WTC11 (cell line): ENCODE results near the gene C17orf75. TPM values are rescaled to one million over a fixed set of nuclear protein-coding genes. Genes with fewer than 3 reads are reported as not detected.
A peak's percentile ranks its signal among the peaks of the same experiment; 100 is the strongest.

ENCODE experiments used
- ATAC-seq: fragments of 200-7000 bp; cut with Tn5 transposase; 2 replicates; pipeline ENCODE4 v1.10.0; 2021; ENCODE audit warnings: mild to moderate bottlenecking, moderate library complexity
- CTCF ChIA-PET: fragments of 300-600 bp; sonication (Branson Sonifier 250); formaldehyde crosslinking; loops from one replicate; lab custom pipeline; 2021; ENCODE audit warnings: antibody characterized with exemption; lab: Charles Lee
- POLR2A ChIA-PET: fragments of 350-600 bp; sonication (Branson Sonifier 250); formaldehyde crosslinking; loops from one replicate; lab custom pipeline; 2021; ENCODE audit warnings: antibody characterized with exemption; lab: Charles Lee
- DNase-seq: peaks from one replicate; pipeline ENCODE4 v3.0.0; 2021; ENCODE audit warnings: low spot score
- H3K27ac Mint-ChIP-seq: 2 replicates; pipeline ENCODE4 v1.8.0; 2021; ENCODE audit warnings: mixed read lengths
- H3K27me3 Mint-ChIP-seq: 2 replicates; pipeline ENCODE4 v1.8.0; 2021; ENCODE audit warnings: low read depth, mild to moderate bottlenecking, moderate library complexity, mixed read lengths
- H3K36me3 Mint-ChIP-seq: 2 replicates; pipeline ENCODE4 v1.8.0; 2021; ENCODE audit warnings: mixed read lengths
- H3K4me1 Mint-ChIP-seq: 2 replicates; pipeline ENCODE4 v1.8.0; 2022; ENCODE audit warnings: mixed read lengths
- H3K4me3 Mint-ChIP-seq: 2 replicates; pipeline ENCODE4 v1.8.0; 2021; ENCODE audit warnings: mild to moderate bottlenecking, moderate library complexity, mixed read lengths
- H3K9me3 Mint-ChIP-seq: 2 replicates; pipeline ENCODE4 v1.8.0; 2021; ENCODE audit warnings: mixed read lengths
- CBFB ChIP-seq: sonication (generic); formaldehyde crosslinking; IDR thresholded peaks from 2 replicates; pipeline ENCODE4 v1.8.1; 2022; ENCODE audit warnings: mild to moderate bottlenecking, low read depth, missing genetic modification reagents
- HMGA2 ChIP-seq: fragments of 250-450 bp; sonication (Bioruptor Pico); IDR thresholded peaks from 2 replicates; pipeline ENCODE4 v1.4.0; 2021; ENCODE audit warnings: mild to moderate bottlenecking, moderate library complexity
- NFE2L1 ChIP-seq: sonication (generic); formaldehyde crosslinking; IDR thresholded peaks from 2 replicates; pipeline ENCODE4 v1.8.1; 2023; ENCODE audit warnings: missing genetic modification reagents
- NR2C2 ChIP-seq: sonication (generic); formaldehyde crosslinking; IDR thresholded peaks from 2 replicates; pipeline ENCODE4 v1.8.0; 2022; ENCODE audit warnings: mild to moderate bottlenecking, missing genetic modification reagents
- PRRX2 ChIP-seq: fragments of 250-450 bp; sonication (Bioruptor Pico); IDR thresholded peaks from 2 replicates; pipeline ENCODE4 v1.8.0; 2021; ENCODE audit warnings: mild to moderate bottlenecking
- SMAD3 ChIP-seq: sonication (generic); formaldehyde crosslinking; IDR thresholded peaks from 2 replicates; pipeline ENCODE4 v1.8.0; 2022; ENCODE audit warnings: missing genetic modification reagents, mild to moderate bottlenecking, borderline replicate concordance
- SOX15 ChIP-seq: fragments of 250-450 bp; sonication (Bioruptor Pico); IDR thresholded peaks from 2 replicates; pipeline ENCODE4 v1.9.0; 2021; ENCODE audit warnings: mild to moderate bottlenecking
- SP1 ChIP-seq: sonication (generic); formaldehyde crosslinking; conservative IDR thresholded peaks from 2 replicates; pipeline ENCODE4 v1.8.1; 2022; ENCODE audit warnings: missing genetic modification reagents
- TEAD1 ChIP-seq: sonication (generic); formaldehyde crosslinking; IDR thresholded peaks from 2 replicates; pipeline ENCODE4 v1.8.0; 2022; ENCODE audit warnings: mild to moderate bottlenecking, missing genetic modification reagents
- ZNF121 ChIP-seq: sonication (generic); formaldehyde crosslinking; IDR thresholded peaks from 2 replicates; pipeline ENCODE4 v1.8.0; 2023; ENCODE audit warnings: missing genetic modification reagents
- ZNF138 ChIP-seq: sonication (generic); formaldehyde crosslinking; conservative IDR thresholded peaks from 2 replicates; pipeline ENCODE4 v1.8.1; 2022; ENCODE audit warnings: mild to moderate bottlenecking, moderate library complexity, missing genetic modification reagents
- ZNF219 ChIP-seq: sonication (generic); formaldehyde crosslinking; IDR thresholded peaks from 2 replicates; pipeline ENCODE4 v1.8.0; 2023; ENCODE audit warnings: missing genetic modification reagents, mild to moderate bottlenecking, borderline replicate concordance
- ZNF232 ChIP-seq: sonication (generic); formaldehyde crosslinking; IDR thresholded peaks from 2 replicates; pipeline ENCODE4 v1.8.0; 2022; ENCODE audit warnings: mild to moderate bottlenecking, missing genetic modification reagents
- ZNF416 ChIP-seq: fragments of 250-450 bp; sonication (Bioruptor Pico); IDR thresholded peaks from 2 replicates; pipeline ENCODE4 v1.9.0; 2021; ENCODE audit warnings: mild to moderate bottlenecking, inconsistent platforms
- ZNF423 ChIP-seq: fragments of 250-450 bp; sonication (Bioruptor Pico); IDR thresholded peaks from 2 replicates; pipeline ENCODE4 v2.1.2; 2022; ENCODE audit warnings: mild to moderate bottlenecking, moderate library complexity
- total RNA-seq: library from RNA; stranded (reverse); gene quantifications from 3 replicates; pipeline ENCODE4 v1.2.3, GENCODE V29; 2021
- TF ChIP-seq, protein P1 (sequence below): fragments of 250-450 bp; sonication (Bioruptor Pico); IDR thresholded peaks from 2 replicates; pipeline ENCODE4 v1.9.0; 2021; ENCODE audit warnings: moderate library complexity, mild to moderate bottlenecking, inconsistent platforms, borderline replicate concordance
- TF ChIP-seq, protein P2 (sequence below): sonication (generic); formaldehyde crosslinking; IDR thresholded peaks from 2 replicates; pipeline ENCODE4 v1.8.1; 2022; ENCODE audit warnings: mild to moderate bottlenecking, moderate library complexity, missing genetic modification reagents
- TF ChIP-seq, protein P3 (sequence below): sonication (generic); formaldehyde crosslinking; IDR thresholded peaks from 2 replicates; pipeline ENCODE4 v1.8.0; 2022; ENCODE audit warnings: mild to moderate bottlenecking, missing genetic modification reagents
- TF ChIP-seq, protein P4 (sequence below): sonication (generic); formaldehyde crosslinking; IDR thresholded peaks from 2 replicates; pipeline ENCODE4 v1.8.1; 2022; ENCODE audit warnings: low read depth, missing genetic modification reagents, borderline replicate concordance
- TF ChIP-seq, protein P5 (sequence below): sonication (generic); formaldehyde crosslinking; IDR thresholded peaks from 2 replicates; pipeline ENCODE4 v1.8.1; 2023; ENCODE audit warnings: mild to moderate bottlenecking, missing genetic modification reagents, borderline replicate concordance
- TF ChIP-seq, protein P6 (sequence below): fragments of 250-450 bp; sonication (Bioruptor Pico); IDR thresholded peaks from 2 replicates; pipeline ENCODE4 v2.1.2; 2022; ENCODE audit warnings: mild to moderate bottlenecking, moderate library complexity

Gene C17orf75
- total RNA-seq, 1 experiment from 2014 or later, result 35.5 TPM

DNA sequence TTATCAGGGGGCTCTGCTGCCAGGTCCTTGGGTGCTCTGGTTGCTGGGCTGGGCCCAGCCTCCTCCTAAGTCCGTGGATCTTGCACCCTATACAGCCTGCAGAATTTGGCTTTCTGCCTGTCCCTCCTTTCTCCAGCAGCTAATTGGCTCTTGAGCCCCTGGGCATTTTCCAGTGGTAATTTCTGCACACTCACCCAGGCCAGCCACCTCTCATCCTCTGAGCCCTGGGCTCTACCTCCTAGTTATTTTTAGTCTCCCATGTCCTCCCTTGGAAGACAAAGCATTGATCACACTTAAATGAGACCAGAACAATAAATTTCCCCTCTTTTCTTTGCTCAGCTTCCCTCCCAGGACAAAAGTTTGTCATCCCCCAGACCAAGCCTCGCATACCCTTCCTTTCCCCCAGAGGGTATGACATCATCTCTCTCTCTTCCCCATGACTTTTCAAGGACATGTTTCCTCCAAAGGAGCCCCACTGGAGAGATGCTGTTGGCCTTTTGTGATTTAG, 38.1 kb downstream of the C17orf75 start:
- Mint-ChIP-seq H3K27me3 (no peaks in the 10 kb centered on the region), H3K4me3 (peak overlapping the region; percentile 1; the same call in 1 of the 2 replicates), H3K27ac (peak overlapping the region; percentile 76), H3K4me1 (peaks cover 57% of the 10 kb centered on the region), H3K36me3 (0 out of 2 replicates have a peak, but pooled peaks cover 2% of the 10 kb centered on the region), H3K9me3 (no peaks in the 10 kb centered on the region)
- ChIA-PET POLR2A (interaction anchor here (1.1 to 1.5 kb wide), 2 partner anchors 14 to 35 kb away, joined by 3 to 4 read pairs; no protein-coding TSS in a partner anchor), CTCF (interaction anchor here (0.6 to 3.4 kb wide), 12 partner anchors 12 to 355 kb away, joined by 3 to 17 read pairs (median 4); partner anchors contain the start of genes PSMD11 and RHOT1)
- ATAC-seq (peak; percentile 2; the same call in 1 of the 2 replicates), DNase-seq (no peak)
- no peak for TF ChIP-seq SMAD3 (CRISPR knock-in tag)
- TF ChIP-seq NFE2L1 (CRISPR knock-in tag), result no peak
- TF ChIP-seq TEAD1 (CRISPR knock-in tag), result no peak

DNA sequence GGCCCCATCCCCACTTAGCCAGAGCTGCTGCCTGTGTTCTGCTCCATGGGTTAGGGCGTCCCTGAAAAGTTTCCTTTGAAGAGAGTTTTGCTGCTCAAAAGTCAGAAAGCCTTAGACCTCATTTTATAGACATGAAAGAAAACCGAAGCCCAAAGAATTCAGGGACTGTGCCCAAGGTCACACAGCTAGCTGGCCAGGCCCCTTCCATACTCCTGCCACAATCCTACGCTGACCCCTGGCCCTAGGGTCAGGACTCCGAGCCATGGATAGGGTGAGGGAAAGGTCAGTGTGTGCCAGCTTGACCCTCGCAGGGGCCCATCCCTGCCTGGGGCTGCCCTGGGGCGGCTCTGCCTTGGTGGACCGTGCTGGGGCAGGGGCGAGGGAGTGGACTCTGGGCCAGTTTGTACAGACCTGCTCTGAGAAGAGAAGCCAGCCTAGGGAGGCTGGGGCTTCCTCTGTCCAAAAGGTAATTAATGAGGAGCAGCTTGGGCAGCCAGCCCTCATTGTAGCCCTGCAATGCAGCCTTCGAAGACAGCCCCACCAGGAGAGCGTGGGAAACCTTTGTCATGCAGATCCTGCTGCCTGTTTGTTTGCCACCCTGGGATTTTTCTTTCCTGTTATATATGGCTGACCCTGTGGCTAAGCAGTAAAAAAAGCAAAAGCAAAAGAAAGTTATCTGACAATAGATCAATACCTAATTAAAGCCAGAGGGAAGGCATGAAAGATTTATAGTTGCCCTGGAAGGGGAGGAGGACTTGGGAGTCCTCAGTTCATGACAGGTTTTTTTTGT, 38.9 kb downstream of the C17orf75 start:
- TF ChIP-seq ZNF423 (peak; percentile 11; the same call in 1 of the 2 replicates), NR2C2 (CRISPR knock-in tag) (no peak), ZNF416 (CRISPR knock-in tag) (no peak), TEAD1 (CRISPR knock-in tag) (peak; percentile 47; the same call in 1 of the 2 replicates), ZNF232 (CRISPR knock-in tag) (0 out of 2 replicates have a peak, but pooled peaks have one; percentile 44), NFE2L1 (CRISPR knock-in tag) (no peak), ZNF121 (CRISPR knock-in tag) (no peak), SP1 (0 out of 2 replicates have a peak, but pooled peaks have one; percentile 35)
- TF ChIP-seq, protein P1, sequence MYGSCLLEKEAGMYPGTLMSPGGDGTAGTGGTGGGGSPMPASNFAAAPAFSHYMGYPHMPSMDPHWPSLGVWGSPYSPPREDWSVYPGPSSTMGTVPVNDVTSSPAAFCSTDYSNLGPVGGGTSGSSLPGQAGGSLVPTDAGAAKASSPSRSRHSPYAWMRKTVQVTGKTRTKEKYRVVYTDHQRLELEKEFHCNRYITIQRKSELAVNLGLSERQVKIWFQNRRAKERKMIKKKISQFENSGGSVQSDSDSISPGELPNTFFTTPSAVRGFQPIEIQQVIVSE (CRISPR knock-in tag), result no peak
- TF ChIP-seq, protein P2, sequence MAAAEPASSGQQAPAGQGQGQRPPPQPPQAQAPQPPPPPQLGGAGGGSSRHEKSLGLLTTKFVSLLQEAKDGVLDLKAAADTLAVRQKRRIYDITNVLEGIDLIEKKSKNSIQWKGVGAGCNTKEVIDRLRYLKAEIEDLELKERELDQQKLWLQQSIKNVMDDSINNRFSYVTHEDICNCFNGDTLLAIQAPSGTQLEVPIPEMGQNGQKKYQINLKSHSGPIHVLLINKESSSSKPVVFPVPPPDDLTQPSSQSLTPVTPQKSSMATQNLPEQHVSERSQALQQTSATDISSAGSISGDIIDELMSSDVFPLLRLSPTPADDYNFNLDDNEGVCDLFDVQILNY (CRISPR knock-in tag), result peak; percentile 35; the same call in 1 of the 2 replicates
- TF ChIP-seq, protein P3, sequence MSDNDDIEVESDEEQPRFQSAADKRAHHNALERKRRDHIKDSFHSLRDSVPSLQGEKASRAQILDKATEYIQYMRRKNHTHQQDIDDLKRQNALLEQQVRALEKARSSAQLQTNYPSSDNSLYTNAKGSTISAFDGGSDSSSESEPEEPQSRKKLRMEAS (CRISPR knock-in tag), result peak; percentile 72
- TF ChIP-seq, all 79 proteins: peak for 6
- peak; percentile 82 for ATAC-seq
- ChIA-PET POLR2A (interaction anchor here (1.1 to 1.5 kb wide), 4 partner anchors 8 to 34 kb away, joined by 3 to 5 read pairs (median 4); no protein-coding TSS in a partner anchor), CTCF (interaction anchor here (0.6 to 3.4 kb wide), 12 partner anchors 12 to 356 kb away, joined by 3 to 17 read pairs (median 4); partner anchors contain the start of genes PSMD11 and RHOT1)
- Mint-ChIP-seq H3K36me3 (no peaks in the 10 kb centered on the region), H3K9me3 (no peaks in the 10 kb centered on the region), H3K27ac (peak overlapping the region; percentile 96), H3K4me1 (peaks cover 59% of the 10 kb centered on the region), H3K4me3 (peak overlapping the region; percentile 16), H3K27me3 (no peaks in the 10 kb centered on the region)
- DNase-seq, result peak; percentile 79

DNA sequence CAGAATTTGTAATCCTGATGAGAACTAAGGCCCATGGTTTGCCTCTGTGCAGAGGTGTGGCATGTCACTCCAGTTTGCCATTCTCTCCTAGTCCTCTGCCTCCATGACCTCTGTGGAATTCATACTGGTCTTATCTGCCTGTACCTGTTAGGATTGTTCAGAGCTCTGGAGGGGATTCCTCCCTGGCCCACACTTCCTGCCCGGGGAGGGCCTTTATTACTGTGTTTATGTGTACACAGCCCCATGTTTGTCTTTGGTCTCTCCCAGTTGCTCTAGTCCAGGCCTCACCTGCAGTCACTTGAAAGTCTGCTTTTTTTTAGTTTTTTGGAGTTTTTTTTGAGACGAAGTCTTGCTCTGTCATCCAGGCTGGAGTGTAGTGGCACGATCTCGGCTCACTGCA, 39.9 kb downstream of the C17orf75 start:
- no peaks in the 10 kb centered on the region for H3K27me3 Mint-ChIP-seq
- TF ChIP-seq HMGA2 (CRISPR knock-in tag), result no peak
- TF ChIP-seq PRRX2, result no peak
- TF ChIP-seq ZNF138, result no peak
- no peak for TF ChIP-seq SOX15
- TF ChIP-seq, protein P4, sequence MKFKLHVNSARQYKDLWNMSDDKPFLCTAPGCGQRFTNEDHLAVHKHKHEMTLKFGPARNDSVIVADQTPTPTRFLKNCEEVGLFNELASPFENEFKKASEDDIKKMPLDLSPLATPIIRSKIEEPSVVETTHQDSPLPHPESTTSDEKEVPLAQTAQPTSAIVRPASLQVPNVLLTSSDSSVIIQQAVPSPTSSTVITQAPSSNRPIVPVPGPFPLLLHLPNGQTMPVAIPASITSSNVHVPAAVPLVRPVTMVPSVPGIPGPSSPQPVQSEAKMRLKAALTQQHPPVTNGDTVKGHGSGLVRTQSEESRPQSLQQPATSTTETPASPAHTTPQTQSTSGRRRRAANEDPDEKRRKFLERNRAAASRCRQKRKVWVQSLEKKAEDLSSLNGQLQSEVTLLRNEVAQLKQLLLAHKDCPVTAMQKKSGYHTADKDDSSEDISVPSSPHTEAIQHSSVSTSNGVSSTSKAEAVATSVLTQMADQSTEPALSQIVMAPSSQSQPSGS (CRISPR knock-in tag), result no peak
- TF ChIP-seq SP1, result no peak
- TF ChIP-seq, protein P5, sequence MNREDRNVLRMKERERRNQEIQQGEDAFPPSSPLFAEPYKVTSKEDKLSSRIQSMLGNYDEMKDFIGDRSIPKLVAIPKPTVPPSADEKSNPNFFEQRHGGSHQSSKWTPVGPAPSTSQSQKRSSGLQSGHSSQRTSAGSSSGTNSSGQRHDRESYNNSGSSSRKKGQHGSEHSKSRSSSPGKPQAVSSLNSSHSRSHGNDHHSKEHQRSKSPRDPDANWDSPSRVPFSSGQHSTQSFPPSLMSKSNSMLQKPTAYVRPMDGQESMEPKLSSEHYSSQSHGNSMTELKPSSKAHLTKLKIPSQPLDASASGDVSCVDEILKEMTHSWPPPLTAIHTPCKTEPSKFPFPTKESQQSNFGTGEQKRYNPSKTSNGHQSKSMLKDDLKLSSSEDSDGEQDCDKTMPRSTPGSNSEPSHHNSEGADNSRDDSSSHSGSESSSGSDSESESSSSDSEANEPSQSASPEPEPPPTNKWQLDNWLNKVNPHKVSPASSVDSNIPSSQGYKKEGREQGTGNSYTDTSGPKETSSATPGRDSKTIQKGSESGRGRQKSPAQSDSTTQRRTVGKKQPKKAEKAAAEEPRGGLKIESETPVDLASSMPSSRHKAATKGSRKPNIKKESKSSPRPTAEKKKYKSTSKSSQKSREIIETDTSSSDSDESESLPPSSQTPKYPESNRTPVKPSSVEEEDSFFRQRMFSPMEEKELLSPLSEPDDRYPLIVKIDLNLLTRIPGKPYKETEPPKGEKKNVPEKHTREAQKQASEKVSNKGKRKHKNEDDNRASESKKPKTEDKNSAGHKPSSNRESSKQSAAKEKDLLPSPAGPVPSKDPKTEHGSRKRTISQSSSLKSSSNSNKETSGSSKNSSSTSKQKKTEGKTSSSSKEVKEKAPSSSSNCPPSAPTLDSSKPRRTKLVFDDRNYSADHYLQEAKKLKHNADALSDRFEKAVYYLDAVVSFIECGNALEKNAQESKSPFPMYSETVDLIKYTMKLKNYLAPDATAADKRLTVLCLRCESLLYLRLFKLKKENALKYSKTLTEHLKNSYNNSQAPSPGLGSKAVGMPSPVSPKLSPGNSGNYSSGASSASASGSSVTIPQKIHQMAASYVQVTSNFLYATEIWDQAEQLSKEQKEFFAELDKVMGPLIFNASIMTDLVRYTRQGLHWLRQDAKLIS, result no peak
- no peak for TF ChIP-seq ZNF219 (CRISPR knock-in tag)
- TF ChIP-seq CBFB (CRISPR knock-in tag), result no peak
- TF ChIP-seq NFE2L1 (CRISPR knock-in tag), result no peak
- TF ChIP-seq, protein P6, sequence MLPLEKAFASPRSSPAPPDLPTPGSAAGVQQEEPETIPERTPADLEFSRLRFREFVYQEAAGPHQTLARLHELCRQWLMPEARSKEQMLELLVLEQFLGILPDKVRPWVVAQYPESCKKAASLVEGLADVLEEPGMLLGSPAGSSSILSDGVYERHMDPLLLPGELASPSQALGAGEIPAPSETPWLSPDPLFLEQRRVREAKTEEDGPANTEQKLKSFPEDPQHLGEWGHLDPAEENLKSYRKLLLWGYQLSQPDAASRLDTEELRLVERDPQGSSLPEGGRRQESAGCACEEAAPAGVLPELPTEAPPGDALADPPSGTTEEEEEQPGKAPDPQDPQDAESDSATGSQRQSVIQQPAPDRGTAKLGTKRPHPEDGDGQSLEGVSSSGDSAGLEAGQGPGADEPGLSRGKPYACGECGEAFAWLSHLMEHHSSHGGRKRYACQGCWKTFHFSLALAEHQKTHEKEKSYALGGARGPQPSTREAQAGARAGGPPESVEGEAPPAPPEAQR, result no peak

More for the DNA sequence above, 39.9 kb downstream of the C17orf75 start:
- Mint-ChIP-seq H3K4me3 (no peak overlapping the region), H3K36me3 (no peaks in the 10 kb centered on the region), H3K9me3 (no peaks in the 10 kb centered on the region), H3K4me1 (peaks cover 51% of the 10 kb centered on the region), H3K27ac (peak overlapping the region; percentile 63; the same call in 1 of the 2 replicates)
- ChIA-PET CTCF (interaction anchor here (1.4 to 3.4 kb wide), 4 partner anchors 18 to 142 kb away, joined by 4 to 17 read pairs (median 5); partner anchors contain the start of gene PSMD11), POLR2A (interaction anchor here (1.1 to 1.5 kb wide), 3 partner anchors 9 to 22 kb away, joined by 4 to 5 read pairs (median 4); no protein-coding TSS in a partner anchor)
- DNase-seq (no peak), ATAC-seq (no peak)
